Suprapubic skin (tissue), 3 donors: Measurements from ENCODE around the gene TMEM245.

Source experiments
- CTCF ChIP-seq, 2 donors: fragments of 200-600 bp in 1 of 2; fragments of 450-650 bp in 1 of 2; sonication (generic) in 1 of 2; IDR thresholded peaks; one replicate each; pipeline ENCODE4 v1.5.1; 2016 to 2019; ENCODE audit warnings: antibody characterized with exemption in 2 of 2, mild to moderate bottlenecking in 1 of 2, moderate library complexity in 1 of 2
- POLR2A ChIP-seq, 2 donors: fragments of 450-650 bp; IDR thresholded peaks; one replicate each; pipeline ENCODE4 v1.6.1; 2017; ENCODE audit warnings: antibody characterized with exemption in 2 of 2, mild to moderate bottlenecking in 2 of 2, moderate library complexity in 2 of 2

GRCh38 chr9:108991479-108991878, 128.3 kb downstream of the TMEM245 start:
- TF ChIP-seq CTCF (IDR thresholded peaks at IDR 0.05) (no peak), POLR2A (IDR thresholded peaks at IDR 0.05) (no peak)
